ENCODE measurements around the gene RIN3. TPM values are rescaled to one million over a fixed set of nuclear protein-coding genes. Genes with fewer than 3 reads are reported as not detected.

RIN3 gene
- total and polyA plus RNA-seq, 10 of the 15 experiments (the other 5 are each of a cell fraction or from before 2014, with no cell fraction given): 0.91 to 23.3 (median 6.3) TPM

DNA sequence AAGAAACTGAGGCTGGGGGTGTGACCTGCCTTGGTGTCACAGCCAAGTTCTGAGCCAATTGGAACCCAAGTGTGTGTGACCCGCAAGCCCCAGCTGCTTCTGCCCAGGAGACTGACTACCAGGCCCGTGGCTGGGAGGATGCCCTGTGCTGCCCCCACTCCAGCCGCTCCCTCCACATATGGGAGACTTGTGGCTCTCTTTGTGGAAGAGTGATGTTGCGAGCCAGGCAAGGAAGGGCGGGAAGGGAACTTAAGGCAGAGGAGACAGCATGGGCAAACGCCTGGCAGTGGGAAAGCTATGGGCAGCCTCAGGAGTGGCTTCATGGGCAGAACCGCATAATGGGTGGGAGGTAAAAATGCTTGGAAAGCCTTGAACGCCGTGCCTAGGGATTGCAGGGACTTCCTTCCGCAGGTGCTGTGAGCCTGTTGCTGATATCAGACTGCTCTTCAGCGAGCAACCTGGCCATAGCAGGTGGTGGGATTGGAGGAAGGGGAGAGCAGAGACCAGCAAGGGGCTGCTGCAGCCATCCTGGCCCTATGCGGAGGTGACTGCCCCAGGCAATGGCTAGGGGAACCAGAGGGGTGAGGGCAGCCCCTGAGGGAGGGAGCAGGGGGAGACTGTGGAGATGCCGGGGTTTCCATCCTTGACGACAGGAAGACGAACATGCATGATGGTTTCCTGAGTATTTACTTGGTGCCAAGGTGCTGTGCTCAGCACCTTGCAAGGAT, 119.1 kb downstream of the RIN3 start:
- Histone ChIP-seq H3K9me3 (replicated peaks; ENCODE audit: control insufficient read depth, insufficient read depth, low read length) (peaks cover 2% of the 10 kb centered on the region; the same call in 2 of the 3 replicates), H4K20me1 (ENCODE audit: control insufficient read depth, insufficient read depth) (no peaks in the 10 kb centered on the region), H3K27ac (ENCODE audit: control insufficient read depth, insufficient read depth) (no peak overlapping the region), H3K4me2 (ENCODE audit: control insufficient read depth, insufficient read depth) (no peak overlapping the region), H3K4me3 (no peak overlapping the region), H3K9ac (ENCODE audit: control insufficient read depth, insufficient read depth, low read length) (no peak overlapping the region), H3K36me3 (ENCODE audit: control insufficient read depth in 2 of 2, insufficient read depth in 2 of 2, low read length in 1 of 2) (no peaks in the 10 kb centered on the region), H3K4me1 (ENCODE audit: control insufficient read depth, insufficient read depth, low read length) (peaks cover 3% of the 10 kb centered on the region; the same call in 1 of the 2 replicates), H3K27me3 (replicated peaks in 1 of 2; ENCODE audit: control insufficient read depth in 2 of 2, insufficient read depth in 2 of 2, low read length in 1 of 2) (no peaks in the 10 kb centered on the region; a peak in 1 of 4 replicates), H2AFZ (ENCODE audit: control insufficient read depth, low read depth, low read length) (no peak overlapping the region), H3K79me2 (ENCODE audit: control insufficient read depth, insufficient read depth, low read length) (no peaks in the 10 kb centered on the region)
- intact Hi-C loops (cut with micrococcal nuclease; ENCODE audit: unreplicated experiment): no loop called here
- WGBS (ENCODE audit: insufficient coverage, insufficient replicate concordance, low lambda C conversion rate, missing lambda C conversion rate): 91% methylated on average over 15 of the region's 15 CpGs
- in situ Hi-C loops (cut with MboI): no loop called here
- ATAC-seq: no peak; the same call in 2 of the 3 replicates
- ChIA-PET POLR2A (no interaction called here), RAD21 (ENCODE audit: unreplicated experiment) (interaction anchor here (0.9 to 4.2 kb wide), 2 partner anchors 19 to 44 kb away, joined by 3 to 25 read pairs; no protein-coding TSS in a partner anchor), CTCF (interaction anchor here (0.6 to 1.3 kb wide), 2 partner anchors 20 to 50 kb away, joined by 3 to 8 read pairs; no protein-coding TSS in a partner anchor), SMC1A (ENCODE audit: uncharacterized antibody, unreplicated experiment) (interaction anchor here (2.3 to 4.9 kb wide), 3 partner anchors 13 to 44 kb away, joined by 9 to 30 read pairs (median 16); no protein-coding TSS in a partner anchor)
- BruUV-seq (replicated peaks): no TSS peak
- DNase-seq (ENCODE audit: low read depth, low spot score): no peak
- FAIRE-seq: no peak
- no peak for TF ChIP-seq HDGF (IDR thresholded peaks at IDR 0.05)
- no peak for TF ChIP-seq ESRRA (IDR thresholded peaks at IDR 0.05; ENCODE audit: low read length)
- TF ChIP-seq NBN (IDR thresholded peaks at IDR 0.05): no peak
- no peak for TF ChIP-seq GATAD2B (conservative IDR thresholded peaks at IDR 0.05; ENCODE audit: low read depth)
- no peak for TF ChIP-seq KDM1A (IDR thresholded peaks at IDR 0.05; ENCODE audit: borderline replicate concordance)
- TF ChIP-seq MYC (IDR thresholded peaks at IDR 0.05; ENCODE audit: insufficient read depth, insufficient read length, insufficient replicate concordance, low read length, severe bottlenecking): no peak
- TF ChIP-seq TCF3 (IDR thresholded peaks at IDR 0.05; ENCODE audit: borderline replicate concordance, insufficient read depth, low read depth, low read length): no peak
- no peak for TF ChIP-seq ATF7 (IDR thresholded peaks at IDR 0.05; ENCODE audit: low read depth)
- no peak for TF ChIP-seq BCL3 (IDR thresholded peaks at IDR 0.05; ENCODE audit: borderline replicate concordance, insufficient read depth, low read depth, low read length, poor library complexity, severe bottlenecking)
